ENCODE measurements around the gene EFR3B. TPM values are rescaled to one million over a fixed set of nuclear protein-coding genes. Genes with fewer than 3 reads are reported as not detected.
"Not testable (repeated sequence)": the region's sequence is repeated elsewhere in the genome, so short reads cannot be mapped to it uniquely, and the experiment has no call there.

The EFR3B gene
- total and polyA plus RNA-seq, 3 experiments from 2014 or later = 0.16 to 0.27 (median 0.20) TPM

- no peak overlapping the region for H3K4me3 Mint-ChIP-seq
Observed at GRCh38 chr2:25009954-25010353, 31.9 kb upstream of the EFR3B start.

GRCh38 chr2:25011342-25011741, 30.5 kb upstream of the EFR3B start:
- H3K4me1 ChIP-seq (ENCODE audit: insufficient read depth, low read length); CTCF ChIA-PET; H3K9me3 Mint-ChIP-seq; H3K27me3 ChIP-seq (ENCODE audit: insufficient read depth, low read length, poor library complexity, severe bottlenecking); H3K4me3 Mint-ChIP-seq; H3K9me3 ChIP-seq (ENCODE audit: low read length); H3K27ac ChIP-seq (ENCODE audit: low read depth, low read length); H3K4me1 Mint-ChIP-seq; H3K4me3 ChIP-seq (ENCODE audit: low read length); DNase-seq; H3K27me3 Mint-ChIP-seq; H3K36me3 Mint-ChIP-seq; H3K36me3 ChIP-seq (ENCODE audit: insufficient read depth, low read length): not testable (repeated sequence)
- POLR2A ChIA-PET = interaction anchor here (0.7 kb wide), 1 partner anchor 53 kb away, joined by 3 read pairs; no protein-coding TSS in a partner anchor
- H3K27ac Mint-ChIP-seq = peak overlapping the region in 1 of 8 donors; percentile 37

More at GRCh38 chr2:25009954-25010353, 31.9 kb upstream of the EFR3B start:
- peaks cover 0 to 8% of the 10 kb centered on the region in 2 donors for H3K27me3 Mint-ChIP-seq
- H3K9me3 Mint-ChIP-seq = no peaks in the 10 kb centered on the region
- no peaks in the 10 kb centered on the region for H3K36me3 ChIP-seq (ENCODE audit: insufficient read depth, low read length)
- POLR2A ChIA-PET = no interaction called here
- H3K36me3 Mint-ChIP-seq = no peaks in the 10 kb centered on the region
- no peaks in the 10 kb centered on the region for H3K4me1 Mint-ChIP-seq
- H3K27ac ChIP-seq (ENCODE audit: low read depth, low read length) = no peak overlapping the region
- H3K27ac Mint-ChIP-seq = peak overlapping the region in 1 of 8 donors; percentile 15
- H3K4me1 ChIP-seq (ENCODE audit: insufficient read depth, low read length) = no peaks in the 10 kb centered on the region
- H3K9me3 ChIP-seq (ENCODE audit: low read length) = no peaks in the 10 kb centered on the region
- no peaks in the 10 kb centered on the region for H3K27me3 ChIP-seq (ENCODE audit: insufficient read depth, low read length, poor library complexity, severe bottlenecking)
- no peak for DNase-seq
- CTCF ChIA-PET = interaction anchor here (1.1 kb wide), 1 partner anchor 19 kb away, joined by 3 read pairs; no protein-coding TSS in a partner anchor
- no peak overlapping the region for H3K4me3 ChIP-seq (ENCODE audit: low read length)

GRCh38 chr2:25014631-25015030, 27.2 kb upstream of the EFR3B start:
- H3K4me1 ChIP-seq (ENCODE audit: insufficient read depth, low read length) = no peaks in the 10 kb centered on the region
- H3K27ac Mint-ChIP-seq = no peak overlapping the region
- no peaks in the 10 kb centered on the region for H3K27me3 ChIP-seq (ENCODE audit: insufficient read depth, low read length, poor library complexity, severe bottlenecking)
- H3K36me3 Mint-ChIP-seq = no peaks in the 10 kb centered on the region
- POLR2A ChIA-PET = no interaction called here
- H3K9me3 ChIP-seq (ENCODE audit: low read length) = no peaks in the 10 kb centered on the region
- no peaks in the 10 kb centered on the region for H3K36me3 ChIP-seq (ENCODE audit: insufficient read depth, low read length)
- H3K4me1 Mint-ChIP-seq = no peaks in the 10 kb centered on the region
- CTCF ChIA-PET = no interaction called here
- H3K4me3 ChIP-seq (ENCODE audit: low read length) = no peak overlapping the region
- peaks cover 3 to 5% of the 10 kb centered on the region in 2 donors for H3K27me3 Mint-ChIP-seq
- DNase-seq = no peak
- no peak overlapping the region for H3K4me3 Mint-ChIP-seq
- no peaks in the 10 kb centered on the region for H3K9me3 Mint-ChIP-seq
- H3K27ac ChIP-seq (ENCODE audit: low read depth, low read length) = no peak overlapping the region

- Histone ChIP-seq H3K27me3 (ENCODE audit: insufficient read depth, low read length, poor library complexity, severe bottlenecking) (no peaks in the 10 kb centered on the region), H3K4me1 (ENCODE audit: insufficient read depth, low read length) (no peaks in the 10 kb centered on the region), H3K36me3 (ENCODE audit: insufficient read depth, low read length) (no peaks in the 10 kb centered on the region), H3K4me3 (ENCODE audit: low read length) (no peak overlapping the region), H3K9me3 (ENCODE audit: low read length) (no peaks in the 10 kb centered on the region), H3K27ac (ENCODE audit: low read depth, low read length) (no peak overlapping the region)
- Mint-ChIP-seq H3K4me3 (no peak overlapping the region), H3K4me1 (no peaks in the 10 kb centered on the region), H3K27me3 (peaks cover 10 to 21% of the 10 kb centered on the region in 2 donors), H3K9me3 (no peaks in the 10 kb centered on the region), H3K36me3 (no peaks in the 10 kb centered on the region), H3K27ac (no peak overlapping the region)
- DNase-seq = no peak
- POLR2A ChIA-PET = no interaction called here
- CTCF ChIA-PET = no interaction called here
Observed at GRCh38 chr2:25018681-25019080, 23.2 kb upstream of the EFR3B start.

- H3K4me3 ChIP-seq (ENCODE audit: low read length) = no peak overlapping the region
- DNase-seq = no peak
- no peaks in the 10 kb centered on the region for H3K36me3 ChIP-seq (ENCODE audit: insufficient read depth, low read length)
- CTCF ChIA-PET = no interaction called here
- no peak overlapping the region for H3K27ac ChIP-seq (ENCODE audit: low read depth, low read length)
- Mint-ChIP-seq H3K36me3 (no peaks in the 10 kb centered on the region), H3K4me1 (no peaks in the 10 kb centered on the region), H3K4me3 (no peak overlapping the region), H3K9me3 (no peaks in the 10 kb centered on the region), H3K27me3 (peaks cover 9 to 22% of the 10 kb centered on the region in 2 donors), H3K27ac (no peak overlapping the region)
- H3K27me3 ChIP-seq (ENCODE audit: insufficient read depth, low read length, poor library complexity, severe bottlenecking) = no peaks in the 10 kb centered on the region
- POLR2A ChIA-PET = no interaction called here
- H3K9me3 ChIP-seq (ENCODE audit: low read length) = no peaks in the 10 kb centered on the region
- H3K4me1 ChIP-seq (ENCODE audit: insufficient read depth, low read length) = no peaks in the 10 kb centered on the region
Observed at GRCh38 chr2:25021791-25022362, 20.0 kb upstream of the EFR3B start.

GRCh38 chr2:25023333-25023732, 18.5 kb upstream of the EFR3B start:
- no peak for DNase-seq
- Mint-ChIP-seq H3K4me3 (no peak overlapping the region), H3K27ac (no peak overlapping the region), H3K9me3 (no peaks in the 10 kb centered on the region), H3K27me3 (peaks cover 6 to 27% of the 10 kb centered on the region in 2 donors), H3K36me3 (no peaks in the 10 kb centered on the region), H3K4me1 (no peaks in the 10 kb centered on the region)
- no peaks in the 10 kb centered on the region for H3K4me1 ChIP-seq (ENCODE audit: insufficient read depth, low read length)
- POLR2A ChIA-PET = no interaction called here
- H3K27ac ChIP-seq (ENCODE audit: low read depth, low read length) = no peak overlapping the region
- no peaks in the 10 kb centered on the region for H3K9me3 ChIP-seq (ENCODE audit: low read length)
- H3K36me3 ChIP-seq (ENCODE audit: insufficient read depth, low read length) = no peaks in the 10 kb centered on the region
- CTCF ChIA-PET = no interaction called here
- no peak overlapping the region for H3K4me3 ChIP-seq (ENCODE audit: low read length)
- H3K27me3 ChIP-seq (ENCODE audit: insufficient read depth, low read length, poor library complexity, severe bottlenecking) = no peaks in the 10 kb centered on the region

- Mint-ChIP-seq H3K4me1 (no peaks in the 10 kb centered on the region), H3K27me3 (peaks cover 6 to 27% of the 10 kb centered on the region in 2 donors), H3K4me3 (no peak overlapping the region), H3K36me3 (no peaks in the 10 kb centered on the region), H3K27ac (no peak overlapping the region), H3K9me3 (no peaks in the 10 kb centered on the region)
- POLR2A ChIA-PET = interaction anchor here (0.6 kb wide), 1 partner anchor 1310 kb away, joined by 8 read pairs; no protein-coding TSS in a partner anchor
- Histone ChIP-seq H3K27ac (ENCODE audit: low read depth, low read length) (no peak overlapping the region), H3K36me3 (ENCODE audit: insufficient read depth, low read length) (no peaks in the 10 kb centered on the region), H3K4me3 (ENCODE audit: low read length) (no peak overlapping the region), H3K9me3 (ENCODE audit: low read length) (no peaks in the 10 kb centered on the region), H3K27me3 (ENCODE audit: insufficient read depth, low read length, poor library complexity, severe bottlenecking) (no peaks in the 10 kb centered on the region), H3K4me1 (ENCODE audit: insufficient read depth, low read length) (no peaks in the 10 kb centered on the region)
- CTCF ChIA-PET = no interaction called here
- no peak for DNase-seq
Observed at GRCh38 chr2:25025229-25026007, 16.5 kb upstream of the EFR3B start.

GRCh38 chr2:25026008-25026530, 15.8 kb upstream of the EFR3B start:
- Histone ChIP-seq H3K4me3 (ENCODE audit: low read length) (no peak overlapping the region), H3K9me3 (ENCODE audit: low read length) (no peaks in the 10 kb centered on the region), H3K27ac (ENCODE audit: low read depth, low read length) (no peak overlapping the region), H3K27me3 (ENCODE audit: insufficient read depth, low read length, poor library complexity, severe bottlenecking) (no peaks in the 10 kb centered on the region), H3K4me1 (ENCODE audit: insufficient read depth, low read length) (no peaks in the 10 kb centered on the region), H3K36me3 (ENCODE audit: insufficient read depth, low read length) (no peaks in the 10 kb centered on the region)
- Mint-ChIP-seq H3K4me3 (no peak overlapping the region), H3K36me3 (no peaks in the 10 kb centered on the region), H3K4me1 (no peaks in the 10 kb centered on the region), H3K27ac (no peak overlapping the region), H3K9me3 (no peaks in the 10 kb centered on the region), H3K27me3 (peaks cover 6 to 27% of the 10 kb centered on the region in 2 donors)
- POLR2A ChIA-PET = no interaction called here
- no peak for DNase-seq
- CTCF ChIA-PET = no interaction called here
